NK-92 (cell line): ENCODE measurements around the gene GRK5.

ENCODE experiments used
- DNase-seq: peaks from one replicate; lab custom pipeline; 2025; ENCODE audit not compliant: unreplicated experiment; lab: John Stamatoyannopoulos, UW

The GRK5 gene

GRCh38 chr10:119292968-119293760, 85.8 kb downstream of the GRK5 start:
- no peak for DNase-seq

- DNase-seq: no peak
Observed at GRCh38 chr10:119296703-119297102, 89.3 kb downstream of the GRK5 start.

- DNase-seq: no peak
Observed at GRCh38 chr10:119297207-119297968, 90.0 kb downstream of the GRK5 start.

GRCh38 chr10:119298810-119299209, 91.4 kb downstream of the GRK5 start:
- DNase-seq: no peak

GRCh38 chr10:119299531-119299930, 92.2 kb downstream of the GRK5 start:
- DNase-seq: no peak

GRCh38 chr10:119301397-119301796, 94.0 kb downstream of the GRK5 start:
- no peak for DNase-seq

GRCh38 chr10:119302172-119302571, 94.8 kb downstream of the GRK5 start:
- DNase-seq: no peak

GRCh38 chr10:119302591-119303253, 95.4 kb downstream of the GRK5 start:
- DNase-seq: no peak

GRCh38 chr10:119303886-119304285, 96.5 kb downstream of the GRK5 start:
- DNase-seq: no peak

- DNase-seq: no peak
Observed at GRCh38 chr10:119304541-119304940, 97.2 kb downstream of the GRK5 start.

GRCh38 chr10:119305860-119306513, 98.6 kb downstream of the GRK5 start:
- DNase-seq: peak; percentile 31

GRCh38 chr10:119306514-119306951, 99.2 kb downstream of the GRK5 start:
- DNase-seq: no peak

GRCh38 chr10:119306986-119307392, 99.6 kb downstream of the GRK5 start:
- DNase-seq: no peak

GRCh38 chr10:119308089-119308488, 100.7 kb downstream of the GRK5 start:
- DNase-seq: no peak

- DNase-seq: no peak
Observed at GRCh38 chr10:119308551-119309422, 101.4 kb downstream of the GRK5 start.

- DNase-seq: no peak
Observed at GRCh38 chr10:119309423-119309770, 102.0 kb downstream of the GRK5 start.

- DNase-seq: no peak
Observed at GRCh38 chr10:119310806-119311205, 103.4 kb downstream of the GRK5 start.

GRCh38 chr10:119312241-119312640, 104.9 kb downstream of the GRK5 start:
- no peak for DNase-seq

- DNase-seq: no peak
Observed at GRCh38 chr10:119313024-119313423, 105.7 kb downstream of the GRK5 start.

GRCh38 chr10:119313644-119314043, 106.3 kb downstream of the GRK5 start:
- no peak for DNase-seq
